IMR-90 (cell line): ENCODE data around the gene SPPL2C. TPM values are rescaled to one million over a fixed set of nuclear protein-coding genes. Genes with fewer than 3 reads are reported as not detected.

Experiments
- ATAC-seq: fragments of 200-7000 bp; cut with Tn5 transposase; 2 replicates; pipeline ENCODE4 v1.9.1; 2020; ENCODE audit warnings: low read depth, mild to moderate bottlenecking, moderate library complexity
- BruUV-seq: library from RNA; stranded (reverse); fragments of 400-500 nt; replicated peaks from 2 replicates; lab custom pipeline; 2021; lab: Mats Ljungman, UMichigan
- CTCF ChIA-PET: fragments of 300-600 bp; formaldehyde crosslinking; extraction: SDS; loops from one replicate; lab custom pipeline; 2021; ENCODE audit warnings: antibody characterized with exemption; lab: Yijun Ruan, JAX
- POLR2A ChIA-PET: fragments of 300-600 bp; sonication (Branson Sonifier 250); formaldehyde crosslinking; loops from one replicate; lab custom pipeline; 2022; ENCODE audit warnings: antibody characterized with exemption; ENCODE audit not compliant: unreplicated experiment; lab: Charles Lee
- DNase-seq: peaks from one replicate; pipeline ENCODE4 v3.0.0; 2013
- H2AFZ ChIP-seq: replicated peaks from 2 replicates; pipeline ENCODE3; 2013; ENCODE audit warnings: low read length, mild to moderate bottlenecking; ENCODE audit not compliant: poor library complexity
- H2AK5ac ChIP-seq: 2 replicates; pipeline ENCODE4 v1.6.1; 2013; ENCODE audit warnings: low read depth, low read length, inconsistent platforms
- H2AK9ac ChIP-seq: replicated peaks from 2 replicates; pipeline ENCODE3; 2013; ENCODE audit warnings: mild to moderate bottlenecking, low read depth, low read length, moderate library complexity; ENCODE audit not compliant: poor library complexity
- H2BK120ac ChIP-seq: 2 replicates; pipeline ENCODE4 v1.6.1; 2013; ENCODE audit warnings: low read depth, low read length, inconsistent platforms
- H2BK15ac ChIP-seq: 3 replicates; pipeline ENCODE4 v1.6.1; 2013; ENCODE audit warnings: low read depth, low read length, inconsistent platforms
- H2BK20ac ChIP-seq: 2 replicates; pipeline ENCODE4 v1.6.1; 2013; ENCODE audit warnings: low read depth, mild to moderate bottlenecking, inconsistent platforms, low read length, moderate library complexity
- H2BK5ac ChIP-seq: 2 replicates; pipeline ENCODE4 v1.6.1; 2013; ENCODE audit warnings: mild to moderate bottlenecking, low read depth, low read length, inconsistent platforms; ENCODE audit not compliant: poor library complexity, severe bottlenecking
- H3K14ac ChIP-seq: replicated peaks from 2 replicates; pipeline ENCODE4 v1.6.1; 2013; ENCODE audit warnings: low read depth, low read length, inconsistent platforms
- H3K18ac ChIP-seq: 2 replicates; pipeline ENCODE4 v1.6.1; 2013; ENCODE audit warnings: low read depth, low read length, control low read depth
- H3K23ac ChIP-seq: 2 replicates; pipeline ENCODE4 v1.6.1; 2013; ENCODE audit warnings: low read depth, low read length, inconsistent platforms
- H3K27ac ChIP-seq: 2 replicates; pipeline ENCODE4 v1.5.1; 2013; ENCODE audit warnings: mild to moderate bottlenecking, control low read depth, low read length; ENCODE audit not compliant: insufficient read depth
- H3K27me3 ChIP-seq: 2 replicates; pipeline ENCODE4 v1.6.1; 2013; ENCODE audit warnings: low read length; ENCODE audit not compliant: control insufficient read depth, insufficient read depth
- H3K36me3 ChIP-seq: 2 replicates; pipeline ENCODE4 v1.6.1; 2013; ENCODE audit warnings: low read length, mixed read lengths; ENCODE audit not compliant: control insufficient read depth, insufficient read depth
- H3K4ac ChIP-seq: 2 replicates; pipeline ENCODE4 v1.6.1; 2013; ENCODE audit warnings: low read depth, low read length, inconsistent platforms
- H3K4me1 ChIP-seq: 2 replicates; pipeline ENCODE4 v1.6.1; 2013; ENCODE audit warnings: low read length, mixed read lengths; ENCODE audit not compliant: control insufficient read depth, insufficient read depth
- H3K4me2 ChIP-seq: 2 replicates; pipeline ENCODE4 v1.6.1; 2013; ENCODE audit warnings: low read depth, mild to moderate bottlenecking, control low read depth, low read length, moderate library complexity
- H3K4me3 ChIP-seq: 2 replicates; pipeline ENCODE4 v1.5.1; 2013; ENCODE audit warnings: low read depth, mild to moderate bottlenecking, control low read depth, low read length, moderate library complexity; ENCODE audit not compliant: insufficient read depth
- H3K56ac ChIP-seq: 2 replicates; pipeline ENCODE4 v1.6.1; 2013; ENCODE audit warnings: low read length, inconsistent platforms; ENCODE audit not compliant: insufficient read depth; ENCODE audit errors: extremely low read depth
- H3K79me1 ChIP-seq, 2 experiments: 2 replicates each; pipeline ENCODE4 v1.6.1; 2013; ENCODE audit warnings: low read length in 2 of 2, inconsistent platforms in 1 of 2, low read depth in 1 of 2
- H3K9ac ChIP-seq: 2 replicates; pipeline ENCODE4 v1.6.1; 2013; ENCODE audit warnings: low read depth, low read length, control low read depth
- H3K9me1 ChIP-seq: 2 replicates; pipeline ENCODE4 v1.6.1; 2013; ENCODE audit warnings: low read length, inconsistent platforms; ENCODE audit not compliant: insufficient read depth
- H3K9me3 ChIP-seq: 2 replicates; pipeline ENCODE4 v1.6.1; 2013; ENCODE audit warnings: low read length; ENCODE audit not compliant: control insufficient read depth, insufficient read depth
- H4K20me1 ChIP-seq: 2 replicates; pipeline ENCODE4 v1.6.1; 2013; ENCODE audit warnings: low read length, inconsistent platforms; ENCODE audit not compliant: insufficient read depth
- H4K5ac ChIP-seq: 2 replicates; pipeline ENCODE4 v1.6.1; 2013; ENCODE audit warnings: mild to moderate bottlenecking, low read depth, low read length, control low read depth
- H4K8ac ChIP-seq, 2 experiments: 2 replicates each; pipeline ENCODE4 v1.6.1; 2013; ENCODE audit warnings: low read depth in 2 of 2, low read length in 2 of 2, control low read depth in 1 of 2, inconsistent platforms in 1 of 2
- H4K91ac ChIP-seq: 2 replicates; pipeline ENCODE4 v1.6.1; 2013; ENCODE audit warnings: low read depth, low read length, inconsistent platforms; ENCODE audit not compliant: insufficient read depth
- NFE2L2 ChIP-seq: fragments of 150-350 bp; IDR thresholded peaks from 2 replicates; pipeline ENCODE4 v1.6.1; 2016; ENCODE audit warnings: low read depth, mild to moderate bottlenecking, low read length
- WGBS, 2 experiments: methylation state at CpG; one replicate each; pipeline versions ENCODE4 v1.1.5 to v1.1.7; 2013; ENCODE audit warnings: missing lambda C conversion rate in 2 of 2; ENCODE audit not compliant: insufficient read length in 1 of 2; ENCODE audit errors: extremely low coverage in 2 of 2; 5-methylcytosine and 5-hydroxymethylcytosine counted together
- dilution Hi-C: fragments of 300-500 bp; cut with HindIII; formaldehyde crosslinking; loops from one replicate; pipeline ENCODE4 v1.14.3; 2018; ENCODE audit warnings: low sequenced_read_pairs; ENCODE audit not compliant: unreplicated experiment
- in situ Hi-C: fragments of 300-500 bp; cut with MboI; formaldehyde crosslinking; loops from 3 replicates; pipeline ENCODE4 v1.14.3; 2019; ENCODE audit warnings: low sequenced_read_pairs, inconsistent platforms, mixed read lengths
- intact Hi-C: fragments of 100-400 bp; cut with micrococcal nuclease; formaldehyde crosslinking; loops from 2 replicates; pipeline ENCODE4 v1.10.0; 2022
- polyA plus RNA-seq, 3 experiments: library from polyadenylated mRNA; depleted of rRNA; stranded (reverse); fragments of >200 nt; gene quantifications; 2 replicates each; pipeline ENCODE4 v1.2.3, GENCODE V29; 2012; ENCODE audit warnings: low replicate concordance in 1 of 3
- total RNA-seq: library from RNA; depleted of rRNA; stranded (reverse); fragments of >200 nt; gene quantifications from 2 replicates; pipeline ENCODE4 v1.2.3, GENCODE V29; 2012

Gene SPPL2C
- total and polyA plus RNA-seq, 2 of the 4 experiments (the other 2 are of a cell fraction): not detected

DNA sequence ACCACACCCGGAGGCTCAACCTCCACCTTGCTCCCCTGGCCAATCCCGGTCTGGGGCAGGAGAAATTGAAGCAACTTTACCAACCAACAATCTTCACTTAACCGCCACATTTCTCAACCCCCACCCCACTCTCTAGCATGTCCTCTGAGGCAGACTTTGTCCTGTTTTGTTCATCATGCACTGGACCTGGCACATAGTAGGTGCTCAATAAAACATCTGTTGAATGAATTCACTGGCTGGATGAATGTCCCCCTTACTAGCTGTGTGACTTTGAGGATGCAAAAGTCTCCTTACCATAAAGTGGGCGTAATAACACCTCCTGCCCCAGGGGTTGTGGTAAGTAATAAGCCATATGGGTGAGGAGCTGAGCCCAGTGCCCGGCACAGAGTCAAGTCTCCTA is 5.8 kb downstream of the SPPL2C start:
- no peak overlapping the region for H4K91ac ChIP-seq
- peaks cover 7% of the 10 kb centered on the region; the same call in 1 of the 2 replicates for H3K27me3 ChIP-seq
- no peaks in the 10 kb centered on the region for H3K79me1 ChIP-seq
- H2BK120ac ChIP-seq: no peak overlapping the region
- dilution Hi-C loops: loop anchor here (25.0 kb wide), 1 partner anchor 213 kb away; no protein-coding TSS in a partner anchor
- H3K14ac ChIP-seq: no peak overlapping the region
- ChIA-PET POLR2A (no interaction called here), CTCF (no interaction called here)
- no peaks in the 10 kb centered on the region for H4K20me1 ChIP-seq
- DNase-seq: no peak
- in situ Hi-C loops: loop anchor here (10.0 kb wide), 1 partner anchor 636 kb away; no protein-coding TSS in a partner anchor
- H3K4me2 ChIP-seq: no peak overlapping the region
- H2BK5ac ChIP-seq: no peak overlapping the region
- no peaks in the 10 kb centered on the region for H3K9me1 ChIP-seq
- H2BK20ac ChIP-seq: no peak overlapping the region
- ATAC-seq: no peak
- intact Hi-C loops: loop anchor here (5.0 to 10.0 kb wide), 3 partner anchors 133 to 718 kb away; partner anchors contain the start of gene PLCD3
- H4K5ac ChIP-seq: no peak overlapping the region
- no peak overlapping the region for H2AK9ac ChIP-seq
- 69% methylated on average over 2 of the region's 5 CpGs; no CpG with 5 or more reads in 1 of the 2 experiments for WGBS, 2 experiments
- H2AK5ac ChIP-seq: no peak overlapping the region
- no peak overlapping the region for H3K56ac ChIP-seq
- H3K4me3 ChIP-seq: no peak overlapping the region
- no peak overlapping the region for H3K23ac ChIP-seq
- no peaks in the 10 kb centered on the region for H3K36me3 ChIP-seq
- no peak overlapping the region for H3K27ac ChIP-seq
- no peak overlapping the region for H4K8ac ChIP-seq
- no peaks in the 10 kb centered on the region for H3K9me3 ChIP-seq
- no peaks in the 10 kb centered on the region for H3K4me1 ChIP-seq
- no peak overlapping the region for H2BK15ac ChIP-seq
- no peak for TF ChIP-seq NFE2L2
- H3K18ac ChIP-seq: no peak overlapping the region
- H3K9ac ChIP-seq: no peak overlapping the region
- no peak overlapping the region for H2AFZ ChIP-seq
- H3K4ac ChIP-seq: no peak overlapping the region
- BruUV-seq: no TSS peak
